Measurements from ENCODE around the gene TSSK3. TPM values are rescaled to one million over a fixed set of nuclear protein-coding genes. Genes with fewer than 3 reads are reported as not detected.

The TSSK3 gene
- total and polyA plus RNA-seq, 4 donors: 0.14 to 0.50 TPM; not detected in 2

DNA sequence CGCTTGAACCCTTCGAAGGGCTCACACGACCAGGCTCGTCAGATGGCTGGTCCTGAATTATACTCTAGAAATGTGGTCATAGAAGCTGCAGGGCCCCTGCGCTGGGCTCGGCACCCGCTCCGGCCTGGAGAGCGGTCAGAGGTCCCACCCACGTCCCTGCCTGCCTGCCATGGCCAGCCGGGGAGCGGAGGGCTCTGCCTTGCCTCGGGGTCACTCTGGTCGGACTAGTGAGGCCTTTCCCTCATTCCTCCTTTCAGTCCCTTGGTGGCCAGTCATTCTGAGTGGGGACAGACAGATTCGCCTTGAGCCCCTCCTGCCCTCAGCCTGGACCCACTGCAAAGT is 25.8 kb upstream of the TSSK3 start:
- Histone ChIP-seq H3K27me3 (ENCODE audit: control insufficient read depth in 4 of 4, insufficient read depth in 4 of 4, low read length in 3 of 4) (no peaks in the 10 kb centered on the region), H3K9ac (ENCODE audit: low read depth in 1 of 2, low read length in 2 of 2) (no peak overlapping the region), H3K9me3 (ENCODE audit: control insufficient read depth in 4 of 4, low read length in 3 of 4) (no peaks in the 10 kb centered on the region), H3K4me1 (ENCODE audit: control insufficient read depth in 4 of 4, insufficient read depth in 4 of 4, low read length in 3 of 4) (peaks cover 2 to 22% (median 8%) of the 10 kb centered on the region in 4 donors), H3K27ac (ENCODE audit: low read depth in 1 of 2, low read length in 2 of 2) (peak overlapping the region; percentile 26 to 28), H3K4me3 (ENCODE audit: low read depth in 1 of 3, low read length in 3 of 3) (peak overlapping the region in 1 of 3 donors; percentile 66), H3K36me3 (ENCODE audit: control insufficient read depth in 4 of 4, insufficient read depth in 3 of 4, low read depth in 1 of 4, low read length in 3 of 4) (peaks cover 1 to 16% (median 7%) of the 10 kb centered on the region in 4 donors)
- no peak for DNase-seq (ENCODE audit: low spot score)
- TF ChIP-seq TAF1 (conservative IDR thresholded peaks at IDR 0.05): no peak
- 61% methylated on average over 15 of the region's 15 CpGs for WGBS

DNA sequence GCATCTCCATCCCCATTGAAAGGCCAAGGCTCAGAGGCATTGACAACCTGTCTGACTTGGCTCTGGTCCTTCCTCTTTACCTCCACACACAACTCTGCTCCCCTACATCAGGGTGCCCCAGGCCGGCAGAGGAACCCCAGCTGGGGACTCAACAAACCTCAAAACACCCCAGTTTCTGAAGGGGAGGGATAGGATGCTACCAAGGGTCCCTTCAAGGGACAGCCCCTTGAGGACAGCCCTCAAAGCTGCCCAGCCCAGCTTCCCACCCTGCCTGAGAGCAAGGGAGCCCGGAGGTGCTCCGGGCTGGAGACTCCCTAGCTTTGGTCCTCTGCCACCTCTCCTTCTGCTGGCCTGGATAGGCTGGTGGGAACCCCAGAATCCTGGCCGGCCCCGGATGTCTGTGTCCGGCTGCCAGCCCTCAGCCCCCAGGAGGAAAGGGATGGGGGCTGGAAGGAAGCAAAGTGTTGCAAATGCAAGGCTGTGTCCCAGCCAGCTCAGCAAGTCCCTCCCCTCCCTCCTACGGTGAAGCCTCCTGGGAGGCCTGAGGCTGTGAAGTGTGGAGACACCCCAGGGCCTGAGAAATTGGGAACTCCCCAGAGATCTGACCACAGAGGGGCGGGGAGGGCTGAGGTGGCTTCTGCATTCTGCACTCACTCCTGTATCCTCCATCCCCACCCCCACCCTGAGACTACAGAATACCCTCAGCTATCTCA is 25.2 kb upstream of the TSSK3 start:
- H3K36me3 ChIP-seq (ENCODE audit: control insufficient read depth in 4 of 4, insufficient read depth in 3 of 4, low read depth in 1 of 4, low read length in 3 of 4): peaks cover 0 to 10% (median 4%) of the 10 kb centered on the region in 4 donors
- H3K27me3 ChIP-seq (ENCODE audit: control insufficient read depth in 4 of 4, insufficient read depth in 4 of 4, low read length in 3 of 4): no peaks in the 10 kb centered on the region
- H3K9ac ChIP-seq (ENCODE audit: low read depth in 1 of 2, low read length in 2 of 2): no peak overlapping the region
- H3K27ac ChIP-seq (ENCODE audit: low read depth in 1 of 2, low read length in 2 of 2): peak overlapping the region; percentile 28 to 40
- no peaks in the 10 kb centered on the region for H3K9me3 ChIP-seq (ENCODE audit: control insufficient read depth in 4 of 4, low read length in 3 of 4)
- TF ChIP-seq, protein P1, sequence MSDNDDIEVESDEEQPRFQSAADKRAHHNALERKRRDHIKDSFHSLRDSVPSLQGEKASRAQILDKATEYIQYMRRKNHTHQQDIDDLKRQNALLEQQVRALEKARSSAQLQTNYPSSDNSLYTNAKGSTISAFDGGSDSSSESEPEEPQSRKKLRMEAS (IDR thresholded peaks at IDR 0.05): no peak
- no peak for TF ChIP-seq HNF4A (conservative IDR thresholded peaks at IDR 0.05)
- TF ChIP-seq FOXA1 (IDR thresholded peaks at IDR 0.05): no peak
- TF ChIP-seq TAF1 (conservative IDR thresholded peaks at IDR 0.05): no peak
- no peak for TF ChIP-seq NR2F2 (IDR thresholded peaks at IDR 0.05)
- TF ChIP-seq JUND (IDR thresholded peaks at IDR 0.05): no peak
- no peak for TF ChIP-seq SP1 (IDR thresholded peaks at IDR 0.05)
- WGBS: 66% methylated on average over 8 of the region's 8 CpGs
- no peak overlapping the region for H3K4me3 ChIP-seq (ENCODE audit: low read depth in 1 of 3, low read length in 3 of 3)
- DNase-seq (ENCODE audit: low spot score): no peak
- H3K4me1 ChIP-seq (ENCODE audit: control insufficient read depth in 4 of 4, insufficient read depth in 4 of 4, low read length in 3 of 4): peaks cover 2 to 22% (median 8%) of the 10 kb centered on the region in 4 donors

DNA sequence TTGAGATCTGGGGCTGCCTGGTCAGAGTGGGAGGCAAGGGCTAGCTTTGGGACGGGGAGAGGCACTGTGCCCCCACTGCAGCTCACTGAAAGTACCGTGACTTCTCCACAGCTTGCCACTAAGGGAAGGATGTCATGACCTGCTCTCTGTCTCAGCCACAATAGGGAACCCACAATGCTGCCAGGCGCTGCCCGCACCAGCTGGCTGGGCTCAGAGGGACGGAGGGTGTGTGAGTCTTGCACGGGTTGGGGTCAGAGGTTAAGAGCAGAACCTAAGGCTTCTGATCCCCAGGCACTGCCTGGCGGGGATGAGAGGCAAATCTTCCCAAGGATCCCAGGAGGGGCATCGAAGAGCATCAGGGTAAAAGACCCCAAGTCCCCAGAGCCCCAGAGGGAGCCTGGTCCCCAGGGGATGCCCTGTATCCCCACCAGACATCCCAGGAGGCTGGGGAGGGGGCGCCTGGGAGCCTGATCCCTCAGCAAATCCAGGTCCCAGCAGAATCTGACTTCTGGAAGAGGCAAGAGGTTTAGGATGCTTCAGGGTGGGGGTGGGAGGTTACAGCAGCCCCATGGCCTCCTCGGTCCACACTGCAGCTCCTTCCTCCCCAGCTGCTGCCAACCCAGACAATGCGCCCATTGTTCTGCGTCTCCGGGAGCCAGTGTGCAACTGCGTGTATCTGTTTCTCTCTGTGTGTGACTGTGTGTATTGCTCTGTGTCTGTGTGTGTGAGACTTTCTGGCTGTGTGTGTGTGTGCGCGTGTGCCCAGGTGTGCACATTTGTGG is 24.3 kb upstream of the TSSK3 start:
- H3K9me3 ChIP-seq (ENCODE audit: control insufficient read depth in 4 of 4, low read length in 3 of 4): no peaks in the 10 kb centered on the region
- no peak overlapping the region for H3K4me3 ChIP-seq (ENCODE audit: low read depth in 1 of 3, low read length in 3 of 3)
- no peaks in the 10 kb centered on the region for H3K27me3 ChIP-seq (ENCODE audit: control insufficient read depth in 4 of 4, insufficient read depth in 4 of 4, low read length in 3 of 4)
- TF ChIP-seq GABPA (IDR thresholded peaks at IDR 0.05 in 1 of 2, conservative IDR thresholded peaks at IDR 0.05 in 1 of 2) (no peak), SP1 (IDR thresholded peaks at IDR 0.05) (no peak), TAF1 (conservative IDR thresholded peaks at IDR 0.05) (no peak), HNF4A (conservative IDR thresholded peaks at IDR 0.05) (no peak), RXRA (IDR thresholded peaks at IDR 0.05) (no peak), HNF4G (IDR thresholded peaks at IDR 0.05) (no peak), FOXA1 (IDR thresholded peaks at IDR 0.05) (no peak), EGR1 (IDR thresholded peaks at IDR 0.05; ENCODE audit: low read depth in 2 of 2) (no peak), NR2F2 (IDR thresholded peaks at IDR 0.05) (no peak), JUND (IDR thresholded peaks at IDR 0.05) (no peak), YY1 (IDR thresholded peaks at IDR 0.05) (no peak), FOXA2 (IDR thresholded peaks at IDR 0.05) (no peak)
- TF ChIP-seq, protein P1 (IDR thresholded peaks at IDR 0.05): no peak
- TF ChIP-seq, protein P2, sequence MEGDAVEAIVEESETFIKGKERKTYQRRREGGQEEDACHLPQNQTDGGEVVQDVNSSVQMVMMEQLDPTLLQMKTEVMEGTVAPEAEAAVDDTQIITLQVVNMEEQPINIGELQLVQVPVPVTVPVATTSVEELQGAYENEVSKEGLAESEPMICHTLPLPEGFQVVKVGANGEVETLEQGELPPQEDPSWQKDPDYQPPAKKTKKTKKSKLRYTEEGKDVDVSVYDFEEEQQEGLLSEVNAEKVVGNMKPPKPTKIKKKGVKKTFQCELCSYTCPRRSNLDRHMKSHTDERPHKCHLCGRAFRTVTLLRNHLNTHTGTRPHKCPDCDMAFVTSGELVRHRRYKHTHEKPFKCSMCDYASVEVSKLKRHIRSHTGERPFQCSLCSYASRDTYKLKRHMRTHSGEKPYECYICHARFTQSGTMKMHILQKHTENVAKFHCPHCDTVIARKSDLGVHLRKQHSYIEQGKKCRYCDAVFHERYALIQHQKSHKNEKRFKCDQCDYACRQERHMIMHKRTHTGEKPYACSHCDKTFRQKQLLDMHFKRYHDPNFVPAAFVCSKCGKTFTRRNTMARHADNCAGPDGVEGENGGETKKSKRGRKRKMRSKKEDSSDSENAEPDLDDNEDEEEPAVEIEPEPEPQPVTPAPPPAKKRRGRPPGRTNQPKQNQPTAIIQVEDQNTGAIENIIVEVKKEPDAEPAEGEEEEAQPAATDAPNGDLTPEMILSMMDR (IDR thresholded peaks at IDR 0.05; ENCODE audit: low read depth, low read length, missing input control): no peak
- TF ChIP-seq, protein P3, sequence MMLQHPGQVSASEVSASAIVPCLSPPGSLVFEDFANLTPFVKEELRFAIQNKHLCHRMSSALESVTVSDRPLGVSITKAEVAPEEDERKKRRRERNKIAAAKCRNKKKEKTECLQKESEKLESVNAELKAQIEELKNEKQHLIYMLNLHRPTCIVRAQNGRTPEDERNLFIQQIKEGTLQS (IDR thresholded peaks at IDR 0.05): no peak
- TF ChIP-seq, protein P4, sequence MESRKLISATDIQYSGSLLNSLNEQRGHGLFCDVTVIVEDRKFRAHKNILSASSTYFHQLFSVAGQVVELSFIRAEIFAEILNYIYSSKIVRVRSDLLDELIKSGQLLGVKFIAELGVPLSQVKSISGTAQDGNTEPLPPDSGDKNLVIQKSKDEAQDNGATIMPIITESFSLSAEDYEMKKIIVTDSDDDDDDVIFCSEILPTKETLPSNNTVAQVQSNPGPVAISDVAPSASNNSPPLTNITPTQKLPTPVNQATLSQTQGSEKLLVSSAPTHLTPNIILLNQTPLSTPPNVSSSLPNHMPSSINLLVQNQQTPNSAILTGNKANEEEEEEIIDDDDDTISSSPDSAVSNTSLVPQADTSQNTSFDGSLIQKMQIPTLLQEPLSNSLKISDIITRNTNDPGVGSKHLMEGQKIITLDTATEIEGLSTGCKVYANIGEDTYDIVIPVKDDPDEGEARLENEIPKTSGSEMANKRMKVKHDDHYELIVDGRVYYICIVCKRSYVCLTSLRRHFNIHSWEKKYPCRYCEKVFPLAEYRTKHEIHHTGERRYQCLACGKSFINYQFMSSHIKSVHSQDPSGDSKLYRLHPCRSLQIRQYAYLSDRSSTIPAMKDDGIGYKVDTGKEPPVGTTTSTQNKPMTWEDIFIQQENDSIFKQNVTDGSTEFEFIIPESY (IDR thresholded peaks at IDR 0.05): no peak
- TF ChIP-seq, protein P5, sequence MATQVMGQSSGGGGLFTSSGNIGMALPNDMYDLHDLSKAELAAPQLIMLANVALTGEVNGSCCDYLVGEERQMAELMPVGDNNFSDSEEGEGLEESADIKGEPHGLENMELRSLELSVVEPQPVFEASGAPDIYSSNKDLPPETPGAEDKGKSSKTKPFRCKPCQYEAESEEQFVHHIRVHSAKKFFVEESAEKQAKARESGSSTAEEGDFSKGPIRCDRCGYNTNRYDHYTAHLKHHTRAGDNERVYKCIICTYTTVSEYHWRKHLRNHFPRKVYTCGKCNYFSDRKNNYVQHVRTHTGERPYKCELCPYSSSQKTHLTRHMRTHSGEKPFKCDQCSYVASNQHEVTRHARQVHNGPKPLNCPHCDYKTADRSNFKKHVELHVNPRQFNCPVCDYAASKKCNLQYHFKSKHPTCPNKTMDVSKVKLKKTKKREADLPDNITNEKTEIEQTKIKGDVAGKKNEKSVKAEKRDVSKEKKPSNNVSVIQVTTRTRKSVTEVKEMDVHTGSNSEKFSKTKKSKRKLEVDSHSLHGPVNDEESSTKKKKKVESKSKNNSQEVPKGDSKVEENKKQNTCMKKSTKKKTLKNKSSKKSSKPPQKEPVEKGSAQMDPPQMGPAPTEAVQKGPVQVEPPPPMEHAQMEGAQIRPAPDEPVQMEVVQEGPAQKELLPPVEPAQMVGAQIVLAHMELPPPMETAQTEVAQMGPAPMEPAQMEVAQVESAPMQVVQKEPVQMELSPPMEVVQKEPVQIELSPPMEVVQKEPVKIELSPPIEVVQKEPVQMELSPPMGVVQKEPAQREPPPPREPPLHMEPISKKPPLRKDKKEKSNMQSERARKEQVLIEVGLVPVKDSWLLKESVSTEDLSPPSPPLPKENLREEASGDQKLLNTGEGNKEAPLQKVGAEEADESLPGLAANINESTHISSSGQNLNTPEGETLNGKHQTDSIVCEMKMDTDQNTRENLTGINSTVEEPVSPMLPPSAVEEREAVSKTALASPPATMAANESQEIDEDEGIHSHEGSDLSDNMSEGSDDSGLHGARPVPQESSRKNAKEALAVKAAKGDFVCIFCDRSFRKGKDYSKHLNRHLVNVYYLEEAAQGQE (IDR thresholded peaks at IDR 0.05): no peak
- peaks cover 2 to 22% (median 8%) of the 10 kb centered on the region in 4 donors for H3K4me1 ChIP-seq (ENCODE audit: control insufficient read depth in 4 of 4, insufficient read depth in 4 of 4, low read length in 3 of 4)
- no peak for DNase-seq (ENCODE audit: low spot score)
- peak overlapping the region in 1 of 2 donors; percentile 40 for H3K27ac ChIP-seq (ENCODE audit: low read depth in 1 of 2, low read length in 2 of 2)
- 74% methylated on average over 16 of the region's 16 CpGs for whole genome bisulfite sequencing
- no peak overlapping the region for H3K9ac ChIP-seq (ENCODE audit: low read depth in 1 of 2, low read length in 2 of 2)
- peaks cover 0 to 2% (median 0%) of the 10 kb centered on the region in 4 donors for H3K36me3 ChIP-seq (ENCODE audit: control insufficient read depth in 4 of 4, insufficient read depth in 3 of 4, low read depth in 1 of 4, low read length in 3 of 4)
